Endothelial cell of umbilical vein (primary cell): ENCODE data around the gene COL13A1. TPM values are rescaled to one million over a fixed set of nuclear protein-coding genes. Genes with fewer than 3 reads are reported as not detected.

Source experiments
- BruUV-seq: library from RNA; stranded (reverse); fragments of 400-500 nt; replicated peaks from 2 replicates; lab custom pipeline; 2021; lab: Mats Ljungman, UMichigan
- CTCF ChIA-PET: fragments of 300-600, 350-600 bp; sonication (Branson Sonifier 250); formaldehyde crosslinking; loops from one replicate; lab custom pipeline; 2021; ENCODE audit warnings: antibody characterized with exemption, inconsistent platforms; lab: Charles Lee
- POLR2A ChIA-PET: fragments of 300-600, 350-600 bp; sonication (Branson Sonifier 250); formaldehyde crosslinking; loops from one replicate; lab custom pipeline; 2021; ENCODE audit warnings: antibody characterized with exemption, inconsistent platforms; lab: Charles Lee
- DNase-seq: peaks from one replicate; pipeline ENCODE4 v3.0.0-alpha.2; 2011; ENCODE audit warnings: low read depth, low spot score
- FAIRE-seq: peaks from 2 replicates; lab custom pipeline; 2011; peaks lifted over from hg19 to GRCh38; lab: Jason Lieb, UNC
- H2AFZ ChIP-seq: 2 replicates; pipeline ENCODE4 v1.6.0; 2012; ENCODE audit warnings: low read depth, low read length, control low read depth, inconsistent platforms
- H3K27ac ChIP-seq: 2 replicates; pipeline ENCODE4 v1.5.1; 2011; ENCODE audit warnings: low read depth, mild to moderate bottlenecking, control low read depth, low read length, moderate library complexity; ENCODE audit not compliant: insufficient read depth
- H3K27me3 ChIP-seq, 2 experiments: 2 replicates each; pipeline versions ENCODE4 v1.6.0 to v1.6.1; 2011; ENCODE audit warnings: low read length in 2 of 2, mixed read lengths in 1 of 2; ENCODE audit not compliant: control insufficient read depth in 2 of 2, insufficient read depth in 2 of 2
- H3K36me3 ChIP-seq, 2 experiments: 2 replicates in 1 of 2; 3 replicates in 1 of 2; pipeline ENCODE4 v1.5.1; 2011; ENCODE audit warnings: low read length in 2 of 2, mild to moderate bottlenecking in 1 of 2, moderate library complexity in 1 of 2; ENCODE audit not compliant: control insufficient read depth in 2 of 2, insufficient read depth in 2 of 2; ENCODE audit errors: extremely low read depth in 1 of 2
- H3K4me1 ChIP-seq: 3 replicates; pipeline ENCODE4 v1.5.1; 2011; ENCODE audit warnings: mild to moderate bottlenecking, low read length; ENCODE audit not compliant: control insufficient read depth, insufficient read depth; ENCODE audit errors: extremely low read depth
- H3K4me2 ChIP-seq: 2 replicates; pipeline ENCODE4 v1.6.1; 2011; ENCODE audit warnings: low read length, control low read depth, mixed read lengths; ENCODE audit not compliant: insufficient read depth
- H3K4me3 ChIP-seq, 3 experiments: fragments of 200-600 bp in 1 of 3; sonication (generic), shearing (Covaris generic) in 1 of 3; replicated peaks in 1 of 3; 2 replicates each; pipeline ENCODE4 v1.5.1; 2011 to 2016; ENCODE audit warnings: control low read depth in 3 of 3, low read length in 3 of 3, mild to moderate bottlenecking in 2 of 3, inconsistent platforms in 1 of 3, low read depth in 1 of 3, moderate library complexity in 1 of 3; ENCODE audit not compliant: insufficient read depth in 1 of 3
- H3K79me2 ChIP-seq: 2 replicates; pipeline ENCODE4 v1.6.0; 2012; ENCODE audit warnings: low read length, inconsistent platforms; ENCODE audit not compliant: control insufficient read depth, insufficient read depth
- H3K9ac ChIP-seq: replicated peaks from 2 replicates; pipeline ENCODE3; 2011; ENCODE audit warnings: low read length, control low read depth; ENCODE audit not compliant: insufficient read depth; ENCODE audit errors: extremely low read depth
- H3K9me1 ChIP-seq: replicated peaks from 3 replicates; pipeline ENCODE4 v1.6.0; 2011; ENCODE audit warnings: mild to moderate bottlenecking, low read length; ENCODE audit not compliant: control insufficient read depth, insufficient read depth; ENCODE audit errors: extremely low read depth
- H3K9me3 ChIP-seq: replicated peaks from 2 replicates; pipeline ENCODE4 v1.5.1; 2012; ENCODE audit warnings: low read length, inconsistent platforms; ENCODE audit not compliant: control insufficient read depth, insufficient read depth
- H4K20me1 ChIP-seq: replicated peaks from 2 replicates; pipeline ENCODE3; 2011; ENCODE audit warnings: mild to moderate bottlenecking, low read length; ENCODE audit not compliant: control insufficient read depth, insufficient read depth; ENCODE audit errors: extremely low read depth
- CTCF ChIP-seq, 2 donors: IDR thresholded peaks; 1 replicate in 1 of 2; 2 replicates in 1 of 2; pipeline ENCODE4 v1.5.1; 2011; ENCODE audit warnings: low read length in 2 of 2, mild to moderate bottlenecking in 2 of 2, moderate library complexity in 2 of 2, control low read depth in 1 of 2, inconsistent platforms in 1 of 2, low read depth in 1 of 2; ENCODE audit not compliant: insufficient read depth in 1 of 2; ENCODE audit errors: extremely low read depth in 1 of 2
- EZH2 ChIP-seq: IDR thresholded peaks from 2 replicates; pipeline ENCODE4 v1.6.1; 2012; ENCODE audit warnings: borderline replicate concordance, low read depth, mild to moderate bottlenecking, moderate library complexity, low read length, inconsistent platforms; ENCODE audit not compliant: severe bottlenecking
- FOS ChIP-seq: IDR thresholded peaks from 2 replicates; pipeline ENCODE4 v1.6.1; 2011; ENCODE audit warnings: mild to moderate bottlenecking, low read length, moderate library complexity, borderline replicate concordance; ENCODE audit not compliant: insufficient read depth
- GATA2 ChIP-seq: IDR thresholded peaks from 2 replicates; pipeline ENCODE4 v1.7.0; 2011; ENCODE audit warnings: low read depth, mild to moderate bottlenecking, moderate library complexity, mixed read lengths, low read length; ENCODE audit not compliant: insufficient read length, insufficient read depth
- JUN ChIP-seq: IDR thresholded peaks from 2 replicates; pipeline ENCODE4 v1.6.1; 2011; ENCODE audit warnings: borderline replicate concordance, low read depth; ENCODE audit not compliant: insufficient read length, insufficient read depth
- MAX ChIP-seq: IDR thresholded peaks from 2 replicates; pipeline ENCODE4 v1.6.1; 2011; ENCODE audit not compliant: insufficient read depth, insufficient read length
- MYC ChIP-seq: IDR thresholded peaks from one replicate; pipeline ENCODE4 v1.6.1; 2011; ENCODE audit warnings: mild to moderate bottlenecking, low read depth, low read length
- POLR2A ChIP-seq: IDR thresholded peaks from 2 replicates; pipeline ENCODE4 v1.6.1; 2012; ENCODE audit warnings: low read depth, mild to moderate bottlenecking, control low read depth, low read length
- POLR2AphosphoS5 ChIP-seq: IDR thresholded peaks from 2 replicates; pipeline ENCODE4 v1.6.1; 2012; ENCODE audit warnings: low read depth, mild to moderate bottlenecking, control low read depth, low read length, moderate library complexity; ENCODE audit not compliant: insufficient read depth
- dilution Hi-C: fragments of 300-500 bp; cut with MboI; formaldehyde crosslinking; loops from one replicate; pipeline ENCODE4 v1.15.0; 2019; ENCODE audit warnings: low sequenced_read_pairs; ENCODE audit not compliant: extremely low pct_ligation_motif_present
- intact Hi-C: fragments of 100-400 bp; cut with micrococcal nuclease; formaldehyde crosslinking; loops from one replicate; pipeline ENCODE4 v1.10.0; 2022
- polyA plus RNA-seq, 4 experiments: library from polyadenylated mRNA; depleted of rRNA in 3 of 4; stranded (reverse) in 3 of 4; unstranded in 1 of 4; fragments of >200 nt; gene quantifications; 2 replicates each; pipeline versions ENCODE4 v1.2.1 to v1.2.3, GENCODE V29; 2011 to 2012; ENCODE audit warnings: missing spikeins in 1 of 4
- total RNA-seq: library from RNA; stranded (reverse); gene quantifications from 2 replicates; pipeline ENCODE4 v1.2.3, GENCODE V29; 2021

COL13A1 gene
- total and polyA plus RNA-seq, 2 donors (not counting 3 experiments of a cell fraction or from before 2014, with no cell fraction given), result 21.4 to 47.5 TPM

- no peak overlapping the region for H3K4me3 ChIP-seq
- DNase-seq (peak; percentile 43), FAIRE-seq (peak; percentile 86)
- CTCF ChIA-PET, result interaction anchor here (0.6 to 6.6 kb wide), 57 partner anchors 8 to 1104 kb away, joined by 3 to 172 read pairs (median 5); partner anchors contain the start of genes COL13A1 and TYSND1
- POLR2A ChIA-PET, result no interaction called here
- H3K27ac ChIP-seq, result no peak overlapping the region
- no peaks in the 10 kb centered on the region for H4K20me1 ChIP-seq
- H3K27me3 ChIP-seq, result no peaks in the 10 kb centered on the region
- no peak overlapping the region for H2AFZ ChIP-seq
- TF ChIP-seq MAX, result no peak
- TF ChIP-seq POLR2A, result no peak
- peak; percentile 85 to 90 for TF ChIP-seq CTCF (IDR thresholded peaks at IDR 0.05; ENCODE audit: extremely low read depth in 1 of 2, insufficient read depth in 1 of 2, low read depth in 1 of 2, low read length in 2 of 2)
- no peak for TF ChIP-seq JUN
- no TSS peak for BruUV-seq
- no peak overlapping the region for H3K9ac ChIP-seq
- intact Hi-C loops, result loop anchor here (1.0 to 10.0 kb wide), 3 partner anchors 169 to 407 kb away; no protein-coding TSS in a partner anchor
- H3K4me1 ChIP-seq, result no peaks in the 10 kb centered on the region
- H3K4me2 ChIP-seq, result no peak overlapping the region
- H3K79me2 ChIP-seq, result no peaks in the 10 kb centered on the region
- peaks cover 0 to 3% of the 10 kb centered on the region in 2 experiments for H3K36me3 ChIP-seq
- no peaks in the 10 kb centered on the region for H3K9me3 ChIP-seq
- H3K9me1 ChIP-seq, result no peaks in the 10 kb centered on the region
- dilution Hi-C loops, result no loop called here
Measured at GRCh38 chr10:69957886-69958555, 156.3 kb downstream of the COL13A1 start.

- Histone ChIP-seq H3K4me1 (no peaks in the 10 kb centered on the region), H3K27ac (no peak overlapping the region), H2AFZ (no peak overlapping the region), H3K4me3 (no peak overlapping the region), H4K20me1 (no peaks in the 10 kb centered on the region), H3K9me3 (no peaks in the 10 kb centered on the region), H3K79me2 (no peaks in the 10 kb centered on the region), H3K36me3 (no peaks in the 10 kb centered on the region), H3K9me1 (no peaks in the 10 kb centered on the region), H3K4me2 (no peak overlapping the region), H3K9ac (no peak overlapping the region), H3K27me3 (no peaks in the 10 kb centered on the region)
- no peak for TF ChIP-seq POLR2A
- no peak for TF ChIP-seq EZH2
- TF ChIP-seq GATA2, result no peak
- TF ChIP-seq JUN, result no peak
- no peak for TF ChIP-seq CTCF (IDR thresholded peaks at IDR 0.05; ENCODE audit: extremely low read depth in 1 of 2, insufficient read depth in 1 of 2, low read depth in 1 of 2, low read length in 2 of 2)
- TF ChIP-seq MAX, result no peak
- TF ChIP-seq MYC, result no peak
- TF ChIP-seq FOS, result no peak
- TF ChIP-seq POLR2AphosphoS5, result no peak
- CTCF ChIA-PET, result interaction anchor here (0.6 to 6.6 kb wide), 56 partner anchors 9 to 1103 kb away, joined by 3 to 172 read pairs (median 5); partner anchors contain the start of genes COL13A1 and TYSND1
- dilution Hi-C loops, result no loop called here
- no peak for DNase-seq
- POLR2A ChIA-PET, result no interaction called here
- intact Hi-C loops, result loop anchor here (1.0 to 10.0 kb wide), 3 partner anchors 169 to 406 kb away; no protein-coding TSS in a partner anchor
- no peak for FAIRE-seq
- BruUV-seq, result no TSS peak
Measured at GRCh38 chr10:69958556-69958902, 156.8 kb downstream of the COL13A1 start.
